CD14-positive monocyte (primary cell): ENCODE results near the gene TMEM82. TPM values are rescaled to one million over a fixed set of nuclear protein-coding genes. Genes with fewer than 3 reads are reported as not detected.

Source experiments
- DNase-seq, 3 donors: peaks; one replicate each; pipeline ENCODE4 v3.0.0-alpha.2; 2011 to 2022
- H2AFZ ChIP-seq: 2 replicates; pipeline ENCODE4 v1.6.0; 2012; ENCODE audit warnings: mild to moderate bottlenecking, low read depth, low read length, inconsistent platforms; ENCODE audit not compliant: insufficient read depth, poor library complexity, severe bottlenecking
- H3K27ac ChIP-seq, 2 donors: 1 replicate in 1 of 2; 2 replicates in 1 of 2; pipeline ENCODE4 v1.5.1; 2012 to 2013; ENCODE audit warnings: low read length in 2 of 2, control low read depth in 1 of 2, inconsistent platforms in 1 of 2, low read depth in 1 of 2, mild to moderate bottlenecking in 1 of 2
- H3K27me3 ChIP-seq, 2 donors: one replicate each; pipeline versions ENCODE4 v1.6.0 to v1.6.1; 2011 to 2013; ENCODE audit warnings: low read length in 2 of 2; ENCODE audit not compliant: control insufficient read depth in 2 of 2, insufficient read depth in 2 of 2
- H3K36me3 ChIP-seq, 2 donors: replicated peaks in 1 of 2; 1 replicate in 1 of 2; 2 replicates in 1 of 2; pipeline versions ENCODE4 v1.5.1 to v1.6.1; 2012 to 2013; ENCODE audit warnings: low read length in 2 of 2, control low read depth in 1 of 2, inconsistent platforms in 1 of 2, mild to moderate bottlenecking in 1 of 2; ENCODE audit not compliant: insufficient read depth in 2 of 2, control insufficient read depth in 1 of 2
- H3K4me1 ChIP-seq, 2 donors: 1 replicate in 1 of 2; 2 replicates in 1 of 2; pipeline versions ENCODE4 v1.5.1 to v1.6.1; 2012 to 2013; ENCODE audit warnings: low read length in 2 of 2, control low read depth in 1 of 2, inconsistent platforms in 1 of 2, mild to moderate bottlenecking in 1 of 2, moderate library complexity in 1 of 2; ENCODE audit not compliant: insufficient read depth in 2 of 2, control insufficient read depth in 1 of 2
- H3K4me2 ChIP-seq: replicated peaks from 2 replicates; pipeline ENCODE3; 2012; ENCODE audit warnings: low read length, moderate library complexity, mild to moderate bottlenecking; ENCODE audit not compliant: poor library complexity, severe bottlenecking; ENCODE audit errors: extremely low read depth
- H3K4me3 ChIP-seq, 3 experiments: fragments of 200-600 bp in 1 of 3; sonication (generic) in 1 of 3; replicated peaks in 1 of 3; 1 replicate in 2 of 3; 2 replicates in 1 of 3; pipeline ENCODE4 v1.5.1; 2011 to 2013; ENCODE audit warnings: low read length in 3 of 3, mild to moderate bottlenecking in 3 of 3, control low read depth in 2 of 3, low read depth in 2 of 3, inconsistent platforms in 1 of 3, moderate library complexity in 1 of 3
- H3K79me2 ChIP-seq: 2 replicates; pipeline ENCODE4 v1.6.0; 2012; ENCODE audit warnings: mild to moderate bottlenecking, control low read depth, inconsistent platforms, low read length, moderate library complexity; ENCODE audit not compliant: insufficient read depth
- H3K9ac ChIP-seq: 2 replicates; pipeline ENCODE4 v1.6.0; 2017; ENCODE audit warnings: low read length, mild to moderate bottlenecking; ENCODE audit not compliant: insufficient read depth, poor library complexity, severe bottlenecking
- H3K9me3 ChIP-seq, 2 donors: replicated peaks in 1 of 2; 1 replicate in 1 of 2; 2 replicates in 1 of 2; pipeline versions ENCODE4 v1.5.1 to v1.6.1; 2012 to 2013; ENCODE audit warnings: low read length in 2 of 2, control low read depth in 1 of 2; ENCODE audit not compliant: control insufficient read depth in 1 of 2, insufficient read depth in 1 of 2
- H4K20me1 ChIP-seq: 2 replicates; pipeline ENCODE4 v1.6.0; 2012; ENCODE audit warnings: mild to moderate bottlenecking, low read length, control low read depth, moderate library complexity; ENCODE audit not compliant: insufficient read depth
- H3K27ac Mint-ChIP-seq, 7 donors: one replicate each; pipeline ENCODE4 v1.8.0; 2020; ENCODE audit warnings: mild to moderate bottlenecking in 7 of 7, mixed read lengths in 7 of 7, moderate library complexity in 6 of 7, inconsistent platforms in 2 of 7
- H3K27me3 Mint-ChIP-seq, 3 donors: one replicate each; pipeline ENCODE4 v1.8.0; 2021 to 2022; ENCODE audit warnings: low read depth in 3 of 3, mild to moderate bottlenecking in 3 of 3, mixed read lengths in 3 of 3, moderate library complexity in 3 of 3, inconsistent platforms in 1 of 3
- H3K36me3 Mint-ChIP-seq, 2 donors: one replicate each; pipeline ENCODE4 v1.8.0; 2020; ENCODE audit warnings: mixed read lengths in 2 of 2, inconsistent platforms in 1 of 2, mild to moderate bottlenecking in 1 of 2
- H3K4me1 Mint-ChIP-seq: one replicate; pipeline ENCODE4 v1.8.0; 2020; ENCODE audit warnings: mild to moderate bottlenecking, mixed read lengths
- H3K4me3 Mint-ChIP-seq, 2 donors: one replicate each; pipeline ENCODE4 v1.8.0; 2020; ENCODE audit warnings: mild to moderate bottlenecking in 2 of 2, mixed read lengths in 2 of 2, moderate library complexity in 1 of 2
- H3K9me3 Mint-ChIP-seq, 7 donors: one replicate each; pipeline ENCODE4 v1.8.0; 2020 to 2022; ENCODE audit warnings: mixed read lengths in 7 of 7, mild to moderate bottlenecking in 6 of 7, moderate library complexity in 6 of 7, inconsistent platforms in 2 of 7
- WGBS: methylation state at CpG from one replicate; pipeline ENCODE4 v1.1.5; 2013; ENCODE audit warnings: missing lambda C conversion rate; ENCODE audit not compliant: insufficient coverage; 5-methylcytosine and 5-hydroxymethylcytosine counted together
- intact Hi-C, 2 donors: fragments of 100-400 bp; cut with micrococcal nuclease; formaldehyde crosslinking; loops; one replicate each; pipeline versions ENCODE4 v1.15.0 to v1.15.1; 2023
- polyA plus RNA-seq, 3 donors: library from polyadenylated mRNA; depleted of rRNA in 1 of 3; unstranded in 2 of 3; stranded (reverse) in 1 of 3; fragments of 300-500 nt in 2 of 3; fragments of >200 nt in 1 of 3; fragmentation: Illumina TruSeq in 2 of 3; gene quantifications; 1 replicate in 2 of 3; 2 replicates in 1 of 3; pipeline ENCODE4 v1.2.3, GENCODE V29; 2012 to 2021
- TF ChIP-seq, protein P1 (sequence below): fragments of 200-600 bp; IDR thresholded peaks from one replicate; pipeline ENCODE4 v1.8.0; 2022; ENCODE audit warnings: antibody characterized with exemption, mild to moderate bottlenecking

The TMEM82 gene
- polyA plus RNA-seq, 3 donors, result not detected

DNA sequence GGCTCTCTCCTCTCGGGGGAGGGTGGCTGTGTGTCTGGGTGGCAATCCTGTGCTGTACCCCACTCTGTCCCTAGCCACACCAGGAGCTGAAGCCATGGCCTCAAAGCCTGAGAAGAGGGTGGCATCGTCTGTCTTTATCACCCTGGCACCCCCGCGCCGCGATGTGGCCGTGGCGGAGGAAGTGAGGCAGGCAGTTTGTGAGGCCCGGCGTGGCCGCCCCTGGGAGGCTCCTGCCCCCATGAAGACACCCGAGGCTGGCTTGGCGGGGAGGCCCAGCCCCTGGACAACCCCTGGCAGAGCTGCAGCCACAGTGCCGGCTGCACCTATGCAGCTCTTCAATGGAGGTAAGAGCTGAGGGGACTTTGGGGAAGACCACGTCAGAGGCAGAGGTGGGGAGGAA, 22.6 kb downstream of the TMEM82 start:
- no peak overlapping the region for H2AFZ ChIP-seq
- no peak overlapping the region for H3K27ac ChIP-seq
- no peaks in the 10 kb centered on the region for H3K36me3 ChIP-seq
- H3K9me3 ChIP-seq, result peaks cover 0 to 5% of the 10 kb centered on the region in 2 donors
- no peaks in the 10 kb centered on the region for H3K4me1 Mint-ChIP-seq
- DNase-seq, result no peak
- H3K27ac Mint-ChIP-seq, result no peak overlapping the region
- H3K4me1 ChIP-seq, result no peaks in the 10 kb centered on the region
- no peak overlapping the region for H3K4me2 ChIP-seq
- peaks cover 0 to 2% (median 0%) of the 10 kb centered on the region in 7 donors for H3K9me3 Mint-ChIP-seq
- TF ChIP-seq, protein P1, sequence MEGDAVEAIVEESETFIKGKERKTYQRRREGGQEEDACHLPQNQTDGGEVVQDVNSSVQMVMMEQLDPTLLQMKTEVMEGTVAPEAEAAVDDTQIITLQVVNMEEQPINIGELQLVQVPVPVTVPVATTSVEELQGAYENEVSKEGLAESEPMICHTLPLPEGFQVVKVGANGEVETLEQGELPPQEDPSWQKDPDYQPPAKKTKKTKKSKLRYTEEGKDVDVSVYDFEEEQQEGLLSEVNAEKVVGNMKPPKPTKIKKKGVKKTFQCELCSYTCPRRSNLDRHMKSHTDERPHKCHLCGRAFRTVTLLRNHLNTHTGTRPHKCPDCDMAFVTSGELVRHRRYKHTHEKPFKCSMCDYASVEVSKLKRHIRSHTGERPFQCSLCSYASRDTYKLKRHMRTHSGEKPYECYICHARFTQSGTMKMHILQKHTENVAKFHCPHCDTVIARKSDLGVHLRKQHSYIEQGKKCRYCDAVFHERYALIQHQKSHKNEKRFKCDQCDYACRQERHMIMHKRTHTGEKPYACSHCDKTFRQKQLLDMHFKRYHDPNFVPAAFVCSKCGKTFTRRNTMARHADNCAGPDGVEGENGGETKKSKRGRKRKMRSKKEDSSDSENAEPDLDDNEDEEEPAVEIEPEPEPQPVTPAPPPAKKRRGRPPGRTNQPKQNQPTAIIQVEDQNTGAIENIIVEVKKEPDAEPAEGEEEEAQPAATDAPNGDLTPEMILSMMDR, result no peak
- 77% methylated on average over 10 of the region's 15 CpGs for WGBS
- H3K4me3 ChIP-seq, result no peak overlapping the region
- no peaks in the 10 kb centered on the region for H3K79me2 ChIP-seq
- peaks cover 7 to 24% of the 10 kb centered on the region in 2 donors for H3K27me3 ChIP-seq
- no peaks in the 10 kb centered on the region for H3K36me3 Mint-ChIP-seq
- H3K27me3 Mint-ChIP-seq, result peaks cover 30 to 56% (median 33%) of the 10 kb centered on the region in 3 donors
- no peak overlapping the region for H3K9ac ChIP-seq
- intact Hi-C loops, result no loop called here
- no peaks in the 10 kb centered on the region for H4K20me1 ChIP-seq
- no peak overlapping the region for H3K4me3 Mint-ChIP-seq

DNA sequence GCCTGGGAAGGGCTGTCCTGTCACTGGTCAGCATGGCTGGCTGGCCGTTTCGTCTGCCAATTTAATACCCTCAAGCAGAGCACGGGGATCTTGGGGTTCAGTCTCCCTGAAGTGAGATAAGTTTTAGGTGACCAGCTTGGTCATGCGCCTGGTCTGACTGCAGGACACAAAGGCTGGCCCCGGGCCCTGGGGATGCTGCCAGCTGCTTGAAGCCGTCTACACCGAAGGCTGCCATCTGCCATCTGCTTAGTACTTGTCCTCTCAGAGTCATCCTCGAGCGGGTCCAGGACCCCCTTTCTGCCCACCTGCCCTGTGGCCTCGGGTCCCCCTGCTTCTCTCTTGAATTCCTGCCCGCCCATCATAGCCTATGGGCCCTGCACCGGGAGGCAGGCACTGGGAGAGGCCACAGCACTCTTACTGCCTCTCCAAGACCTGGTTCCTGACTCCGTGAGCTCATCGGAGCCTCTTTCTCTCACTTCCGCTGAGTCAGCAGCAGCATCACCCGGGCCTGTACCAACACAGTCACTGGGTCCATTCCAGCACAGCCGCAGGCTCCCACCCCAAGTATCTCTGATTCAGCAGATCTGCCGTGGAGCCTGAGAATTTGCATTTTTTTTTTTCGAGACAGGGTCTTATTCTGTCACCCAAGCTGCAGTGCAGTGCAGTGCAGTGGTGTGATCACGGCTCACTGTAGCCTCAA, 23.3 kb downstream of the TMEM82 start:
- Histone ChIP-seq H3K9ac (no peak overlapping the region), H3K4me2 (no peak overlapping the region), H3K4me3 (no peak overlapping the region), H3K79me2 (no peaks in the 10 kb centered on the region), H3K4me1 (no peaks in the 10 kb centered on the region), H3K27ac (no peak overlapping the region), H2AFZ (no peak overlapping the region), H3K9me3 (peaks cover 0 to 5% of the 10 kb centered on the region in 2 donors), H4K20me1 (no peaks in the 10 kb centered on the region), H3K36me3 (no peaks in the 10 kb centered on the region), H3K27me3 (peaks cover 7 to 16% of the 10 kb centered on the region in 2 donors)
- DNase-seq, result no peak
- no peaks in the 10 kb centered on the region for H3K4me1 Mint-ChIP-seq
- peak overlapping the region in 1 of 2 donors; percentile 6 for H3K4me3 Mint-ChIP-seq
- peaks cover 22 to 48% (median 25%) of the 10 kb centered on the region in 3 donors for H3K27me3 Mint-ChIP-seq
- H3K27ac Mint-ChIP-seq, result peak overlapping the region in 1 of 7 donors; percentile 1
- WGBS, result 89% methylated on average over 15 of the region's 20 CpGs
- intact Hi-C loops, result no loop called here
- no peaks in the 10 kb centered on the region for H3K36me3 Mint-ChIP-seq
- H3K9me3 Mint-ChIP-seq, result peaks cover 0 to 2% (median 0%) of the 10 kb centered on the region in 7 donors
- TF ChIP-seq, protein P1, result no peak
